Mesenchymal stem cell (in vitro differentiated cells and primary cell): ENCODE results near the gene ENKUR.

Source experiments
- DNase-seq: peaks from one replicate; pipeline ENCODE4 v3.0.0-alpha.2; 2013
- H2AFZ ChIP-seq: one replicate; pipeline ENCODE4 v1.6.1; 2013; ENCODE audit warnings: low read depth, mild to moderate bottlenecking, control low read depth, inconsistent platforms, low read length, moderate library complexity
- H2AK5ac ChIP-seq: 2 replicates; pipeline ENCODE4 v1.6.1; 2013; ENCODE audit warnings: low read length, moderate library complexity, mild to moderate bottlenecking, inconsistent platforms; ENCODE audit not compliant: severe bottlenecking
- H2BK120ac ChIP-seq: one replicate; pipeline ENCODE4 v1.6.1; 2013; ENCODE audit warnings: low read depth, mild to moderate bottlenecking, inconsistent platforms, low read length, moderate library complexity
- H2BK12ac ChIP-seq, 2 experiments: one replicate each; pipeline ENCODE4 v1.6.1; 2013; ENCODE audit warnings: inconsistent platforms in 2 of 2, low read length in 2 of 2, mild to moderate bottlenecking in 2 of 2, moderate library complexity in 2 of 2, control low read depth in 1 of 2
- H2BK15ac ChIP-seq: one replicate; pipeline ENCODE4 v1.6.1; 2013; ENCODE audit warnings: mild to moderate bottlenecking, low read depth, inconsistent platforms; ENCODE audit not compliant: poor library complexity, severe bottlenecking
- H2BK5ac ChIP-seq: 2 replicates; pipeline ENCODE4 v1.6.1; 2013; ENCODE audit warnings: low read depth, mild to moderate bottlenecking, low read length, control low read depth, inconsistent platforms; ENCODE audit not compliant: poor library complexity, severe bottlenecking
- H3K14ac ChIP-seq, 2 experiments: one replicate each; pipeline ENCODE4 v1.6.1; 2013; ENCODE audit warnings: inconsistent platforms in 2 of 2, low read length in 2 of 2, control low read depth in 1 of 2, mild to moderate bottlenecking in 1 of 2, moderate library complexity in 1 of 2
- H3K18ac ChIP-seq, 2 experiments: one replicate each; pipeline ENCODE4 v1.6.1; 2013; ENCODE audit warnings: inconsistent platforms in 2 of 2, low read length in 2 of 2, control low read depth in 1 of 2, low read depth in 1 of 2, mild to moderate bottlenecking in 1 of 2
- H3K23ac ChIP-seq, 2 experiments: one replicate each; pipeline ENCODE4 v1.6.1; 2013; ENCODE audit warnings: inconsistent platforms in 2 of 2, low read length in 2 of 2, mild to moderate bottlenecking in 2 of 2, moderate library complexity in 2 of 2, control low read depth in 1 of 2
- H3K27ac ChIP-seq: 2 replicates; pipeline ENCODE4 v1.5.1; 2013; ENCODE audit warnings: mild to moderate bottlenecking, moderate library complexity, low read length, control low read depth, inconsistent platforms; ENCODE audit not compliant: poor library complexity, severe bottlenecking
- H3K27me3 ChIP-seq, 2 experiments: 2 replicates each; pipeline versions ENCODE4 v1.6.1 to v1.7.0; 2013; ENCODE audit warnings: low read length in 2 of 2, mild to moderate bottlenecking in 2 of 2, moderate library complexity in 2 of 2, control low read depth in 1 of 2, inconsistent platforms in 1 of 2; ENCODE audit not compliant: control insufficient read depth in 1 of 2, insufficient read depth in 1 of 2
- H3K36me3 ChIP-seq, 2 experiments: 2 replicates each; pipeline versions ENCODE4 v1.6.1 to v1.7.0; 2013; ENCODE audit warnings: low read length in 2 of 2, control low read depth in 1 of 2, inconsistent platforms in 1 of 2, low read depth in 1 of 2, mild to moderate bottlenecking in 1 of 2; ENCODE audit not compliant: insufficient read depth in 2 of 2, control insufficient read depth in 1 of 2
- H3K4ac ChIP-seq, 2 experiments: one replicate each; pipeline ENCODE4 v1.6.1; 2013; ENCODE audit warnings: inconsistent platforms in 2 of 2, low read length in 2 of 2, mild to moderate bottlenecking in 2 of 2, moderate library complexity in 2 of 2, control low read depth in 1 of 2, low read depth in 1 of 2
- H3K4me1 ChIP-seq: 2 replicates; pipeline ENCODE4 v1.6.1; 2013; ENCODE audit warnings: low read depth, low read length, control low read depth; ENCODE audit not compliant: control insufficient read depth, insufficient read depth
- H3K4me2 ChIP-seq: 2 replicates; pipeline ENCODE4 v1.6.1; 2013; ENCODE audit warnings: low read length, mild to moderate bottlenecking, inconsistent platforms; ENCODE audit not compliant: poor library complexity, severe bottlenecking
- H3K4me3 ChIP-seq, 2 experiments: 2 replicates each; pipeline versions ENCODE4 v1.5.1 to v1.7.0; 2013; ENCODE audit warnings: low read length in 2 of 2, mild to moderate bottlenecking in 2 of 2, control low read depth in 1 of 2, low read depth in 1 of 2; ENCODE audit not compliant: insufficient read depth in 1 of 2
- H3K79me1 ChIP-seq: replicated peaks from 2 replicates; pipeline ENCODE4 v1.6.1; 2013; ENCODE audit warnings: mild to moderate bottlenecking, control low read depth, low read length, inconsistent platforms; ENCODE audit not compliant: poor library complexity, severe bottlenecking
- H3K9ac ChIP-seq: 2 replicates; pipeline ENCODE4 v1.7.0; 2013; ENCODE audit warnings: mild to moderate bottlenecking, low read length, moderate library complexity
- H3K9me3 ChIP-seq: 2 replicates; pipeline ENCODE4 v1.7.0; 2013; ENCODE audit warnings: mild to moderate bottlenecking, low read length; ENCODE audit not compliant: control insufficient read depth
- H4K8ac ChIP-seq: one replicate; pipeline ENCODE4 v1.6.1; 2013; ENCODE audit warnings: inconsistent platforms, mild to moderate bottlenecking, low read length, moderate library complexity
- H4K91ac ChIP-seq: one replicate; pipeline ENCODE4 v1.6.1; 2013; ENCODE audit warnings: mild to moderate bottlenecking, low read length, inconsistent platforms
- WGBS: methylation state at CpG from one replicate; pipeline ENCODE4 v1.1.7; 2013; ENCODE audit warnings: mixed read lengths; 5-methylcytosine and 5-hydroxymethylcytosine counted together

Gene ENKUR

DNA sequence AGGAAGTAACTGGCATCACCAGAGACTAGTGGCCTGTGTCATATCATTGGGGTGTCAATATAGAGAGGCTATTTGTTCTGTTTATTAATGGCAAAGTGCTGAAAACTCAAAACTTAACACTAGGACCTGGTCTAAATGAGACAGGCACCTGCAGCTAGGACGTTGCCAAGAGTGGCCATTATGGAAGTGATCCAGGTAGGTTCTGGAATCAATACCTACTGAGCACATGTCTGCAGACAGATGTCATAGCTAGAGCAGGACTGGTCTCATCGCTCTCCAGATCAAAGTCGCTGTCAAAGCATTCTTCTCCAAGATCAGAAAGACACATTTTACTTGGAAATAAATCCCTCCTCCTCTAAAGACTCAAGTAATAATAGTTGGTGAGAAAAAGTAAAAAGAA, 40.8 kb upstream of the ENKUR start:
- no peaks in the 10 kb centered on the region for H3K9me3 ChIP-seq
- WGBS, result 70% methylated on average over 2 of the region's 3 CpGs

DNA sequence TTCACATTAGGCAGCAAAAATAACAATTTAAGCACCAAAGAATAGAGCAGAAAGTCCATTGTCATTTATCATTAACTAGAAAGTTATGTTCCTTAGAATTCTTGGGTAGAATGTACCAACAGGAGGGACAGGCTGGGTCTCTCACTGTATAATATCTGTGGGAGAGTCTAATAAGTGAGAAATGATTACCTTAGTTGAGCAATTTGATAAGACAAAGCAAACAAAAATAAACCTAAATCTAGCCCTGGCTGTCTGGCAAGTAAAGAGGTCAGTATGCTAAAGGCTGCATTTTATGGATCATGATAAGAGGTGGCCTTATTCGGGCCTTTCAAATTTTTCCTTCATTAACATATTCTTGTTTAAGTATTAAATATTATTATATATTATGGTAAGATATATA, 36.1 kb upstream of the ENKUR start:
- no CpG with 5 or more reads among the region's 1 CpG for WGBS
- H3K27me3 ChIP-seq, result peaks cover 5 to 7% of the 10 kb centered on the region in 2 experiments
- no peak overlapping the region for H3K9ac ChIP-seq
- DNase-seq, result no peak
- no peak overlapping the region for H4K91ac ChIP-seq
- no peak overlapping the region for H3K4me3 ChIP-seq
- H3K4me1 ChIP-seq, result no peaks in the 10 kb centered on the region
- no peak overlapping the region for H3K14ac ChIP-seq
- H2BK5ac ChIP-seq, result no peak overlapping the region
- no peaks in the 10 kb centered on the region for H3K79me1 ChIP-seq
- no peaks in the 10 kb centered on the region for H3K36me3 ChIP-seq
- H2BK12ac ChIP-seq, result no peak overlapping the region
- H2BK15ac ChIP-seq, result no peak overlapping the region
- H3K23ac ChIP-seq, result no peak overlapping the region
- H4K8ac ChIP-seq, result no peak overlapping the region
- no peak overlapping the region for H3K4ac ChIP-seq
- no peak overlapping the region for H3K18ac ChIP-seq
- H2BK120ac ChIP-seq, result no peak overlapping the region
- no peak overlapping the region for H2AFZ ChIP-seq
- no peak overlapping the region for H3K4me2 ChIP-seq
- peaks cover 4% of the 10 kb centered on the region for H3K9me3 ChIP-seq
- H3K27ac ChIP-seq, result no peak overlapping the region
- H2AK5ac ChIP-seq, result no peak overlapping the region

More for the DNA sequence above, 40.8 kb upstream of the ENKUR start:
- H3K4me3 ChIP-seq, result no peak overlapping the region
- no peak overlapping the region for H3K14ac ChIP-seq
- no peak overlapping the region for H4K91ac ChIP-seq
- no peak overlapping the region for H3K4ac ChIP-seq
- H2BK120ac ChIP-seq, result no peak overlapping the region
- no peak overlapping the region for H3K18ac ChIP-seq
- H3K4me1 ChIP-seq, result peaks cover 2% of the 10 kb centered on the region
- DNase-seq, result no peak
- no peak overlapping the region for H2BK15ac ChIP-seq
- no peak overlapping the region for H4K8ac ChIP-seq
- H3K27me3 ChIP-seq, result peaks cover 0 to 5% of the 10 kb centered on the region in 2 experiments
- H3K36me3 ChIP-seq, result no peaks in the 10 kb centered on the region
- no peaks in the 10 kb centered on the region for H3K79me1 ChIP-seq
- H2AK5ac ChIP-seq, result no peak overlapping the region
- H3K23ac ChIP-seq, result no peak overlapping the region
- H2BK5ac ChIP-seq, result no peak overlapping the region
- H3K9ac ChIP-seq, result no peak overlapping the region
- H2BK12ac ChIP-seq, result no peak overlapping the region
- H3K4me2 ChIP-seq, result no peak overlapping the region
- no peak overlapping the region for H3K27ac ChIP-seq
- no peak overlapping the region for H2AFZ ChIP-seq

DNA sequence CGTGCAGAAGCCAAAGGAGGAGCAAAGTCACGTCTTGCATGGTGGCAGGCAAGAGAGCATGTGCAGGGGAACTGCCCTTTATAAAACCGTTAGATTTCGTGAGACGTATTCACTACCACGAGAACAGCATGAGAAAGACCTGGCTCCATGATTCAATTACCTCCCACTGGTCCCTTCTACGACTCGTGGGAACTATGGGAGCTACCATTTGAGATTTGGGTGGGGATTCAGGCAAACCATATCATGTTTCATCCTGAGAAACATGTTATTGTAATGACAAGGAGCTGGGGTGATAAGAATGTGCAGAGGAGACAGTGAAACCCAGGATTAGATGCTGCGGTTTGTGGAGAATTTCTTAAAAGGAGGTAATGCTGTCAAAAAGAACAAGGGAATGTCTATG, 34.4 kb upstream of the ENKUR start:
- Histone ChIP-seq H3K27me3 (peaks cover 0 to 7% of the 10 kb centered on the region in 2 experiments), H2BK12ac (no peak overlapping the region), H2BK15ac (no peak overlapping the region), H3K14ac (no peak overlapping the region), H3K36me3 (no peaks in the 10 kb centered on the region), H2AK5ac (no peak overlapping the region), H3K4me2 (no peak overlapping the region), H3K18ac (no peak overlapping the region), H2BK5ac (no peak overlapping the region), H4K8ac (no peak overlapping the region), H3K9me3 (peaks cover 4% of the 10 kb centered on the region), H4K91ac (no peak overlapping the region), H3K27ac (no peak overlapping the region), H3K9ac (no peak overlapping the region), H3K79me1 (no peaks in the 10 kb centered on the region), H3K4me3 (no peak overlapping the region), H3K23ac (no peak overlapping the region), H2BK120ac (no peak overlapping the region), H2AFZ (no peak overlapping the region), H3K4ac (no peak overlapping the region), H3K4me1 (no peaks in the 10 kb centered on the region)
- WGBS, result 84% methylated on average over 9 of the region's 9 CpGs
- DNase-seq, result no peak

DNA sequence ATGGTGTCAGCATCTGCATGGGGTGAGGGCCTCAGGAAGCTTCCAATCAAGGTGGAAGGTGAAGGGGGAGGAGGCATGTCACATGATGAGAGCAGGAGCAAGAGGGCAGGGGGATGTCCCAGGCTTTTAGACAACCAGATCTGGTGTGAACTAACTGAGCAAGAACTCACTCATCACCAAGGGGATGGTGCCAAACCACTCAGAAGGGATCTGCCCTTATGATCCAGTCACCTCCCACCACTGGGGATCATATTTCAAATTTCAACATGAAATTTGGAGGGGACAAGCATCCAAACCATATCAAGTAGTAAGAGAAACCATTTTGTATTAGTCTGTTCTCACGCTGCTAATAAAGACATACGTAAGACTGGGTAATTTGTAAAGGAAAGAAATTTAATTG, 34.0 kb upstream of the ENKUR start:
- Histone ChIP-seq H2BK5ac (no peak overlapping the region), H3K27ac (no peak overlapping the region), H3K79me1 (no peaks in the 10 kb centered on the region), H3K14ac (no peak overlapping the region), H4K91ac (no peak overlapping the region), H2BK12ac (no peak overlapping the region), H3K36me3 (no peaks in the 10 kb centered on the region), H2AK5ac (no peak overlapping the region), H3K4me1 (no peaks in the 10 kb centered on the region), H3K9ac (no peak overlapping the region), H4K8ac (no peak overlapping the region), H3K4me2 (no peak overlapping the region), H2AFZ (no peak overlapping the region), H3K18ac (no peak overlapping the region), H3K9me3 (peaks cover 4% of the 10 kb centered on the region), H2BK15ac (no peak overlapping the region), H3K23ac (no peak overlapping the region), H2BK120ac (no peak overlapping the region), H3K4me3 (no peak overlapping the region), H3K4ac (no peak overlapping the region), H3K27me3 (peaks cover 0 to 7% of the 10 kb centered on the region in 2 experiments)
- WGBS, result 100% methylated on average over 2 of the region's 2 CpGs
- DNase-seq, result no peak
